ENCODE measurements around the gene PLEKHA6. TPM values are rescaled to one million over a fixed set of nuclear protein-coding genes. Genes with fewer than 3 reads are reported as not detected.
A peak's percentile ranks its signal among the peaks of the same experiment; 100 is the strongest.

PLEKHA6 gene
- total RNA-seq, 4 donors from 2014 or later = 4.3 to 13.2 (median 7.7) TPM

- in situ Hi-C loops (cut with MboI; ENCODE audit: low sequenced_read_pairs in 4 of 4) (no loop called here), intact Hi-C loops (cut with DNase I; ENCODE audit: low total_unique reads) (loop anchor here (2.0 kb wide), 1 partner anchor 37 kb away; no protein-coding TSS in a partner anchor)
- peak overlapping the region in 1 of 4 donors; percentile 90 for H3K27ac ChIP-seq
- ATAC-seq (no peak), DNase-seq (no peak)
- H3K4me1 ChIP-seq = peaks cover 16 to 26% of the 10 kb centered on the region in 2 donors
- no peaks in the 10 kb centered on the region for H3K9me3 ChIP-seq
- H3K27me3 ChIP-seq = peaks cover 0 to 5% (median 0%) of the 10 kb centered on the region in 3 donors
- TF ChIP-seq CTCF (IDR thresholded peaks at IDR 0.05 in 4 of 5, conservative IDR thresholded peaks at IDR 0.05 in 1 of 5) (no peak), POLR2A (IDR thresholded peaks at IDR 0.05) (no peak)
- H3K4me3 ChIP-seq = no peak overlapping the region
- H3K36me3 ChIP-seq = no peaks in the 10 kb centered on the region
These were observed 160.2 kb downstream of the PLEKHA6 start for GRCh38 chr1:204199579-204199978.

GRCh38 chr1:204198348-204199340, 161.1 kb downstream of the PLEKHA6 start:
- Histone ChIP-seq H3K27me3 (peaks cover 0 to 8% (median 0%) of the 10 kb centered on the region in 3 donors), H3K4me1 (peaks cover 16 to 26% of the 10 kb centered on the region in 2 donors), H3K27ac (peak overlapping the region in 3 of 4 donors; percentile 32 to 90 (median 48)), H3K4me3 (peak overlapping the region in 2 of 4 donors; percentile 20 to 31), H3K36me3 (no peaks in the 10 kb centered on the region), H3K9me3 (no peaks in the 10 kb centered on the region)
- intact Hi-C loops (cut with DNase I; ENCODE audit: low total_unique reads) (loop anchor here (2.0 kb wide), 1 partner anchor 36 kb away; no protein-coding TSS in a partner anchor), in situ Hi-C loops (cut with MboI; ENCODE audit: low sequenced_read_pairs in 4 of 4) (no loop called here)
- TF ChIP-seq POLR2A (IDR thresholded peaks at IDR 0.05) = no peak
- TF ChIP-seq CTCF (IDR thresholded peaks at IDR 0.05 in 4 of 5, conservative IDR thresholded peaks at IDR 0.05 in 1 of 5) = no peak
- ATAC-seq (peak; percentile 85 to 94), DNase-seq (peak; percentile 22 to 51)

- H3K27me3 ChIP-seq = peaks cover 0 to 14% (median 0%) of the 10 kb centered on the region in 3 donors
- in situ Hi-C loops (cut with MboI; ENCODE audit: low sequenced_read_pairs in 4 of 4) (no loop called here), intact Hi-C loops (cut with DNase I; ENCODE audit: low total_unique reads) (no loop called here)
- H3K4me1 ChIP-seq = peaks cover 16 to 26% of the 10 kb centered on the region in 2 donors
- no peak overlapping the region for H3K4me3 ChIP-seq
- TF ChIP-seq CTCF (IDR thresholded peaks at IDR 0.05 in 4 of 5, conservative IDR thresholded peaks at IDR 0.05 in 1 of 5) = no peak
- TF ChIP-seq POLR2A (IDR thresholded peaks at IDR 0.05) = no peak
- no peak overlapping the region for H3K27ac ChIP-seq
- no peaks in the 10 kb centered on the region for H3K9me3 ChIP-seq
- DNase-seq = no peak
- H3K36me3 ChIP-seq = no peaks in the 10 kb centered on the region
- no peak for ATAC-seq
These were observed 162.7 kb downstream of the PLEKHA6 start for GRCh38 chr1:204197068-204197467.

GRCh38 chr1:204196068-204196795, 163.5 kb downstream of the PLEKHA6 start, which contains the start of gene KISS1:
TSS of gene KISS1 (minus strand) at chr1:204196491. CDS start at chr1:204192876, 3,615 bp downstream.
- ATAC-seq (no peak), DNase-seq (no peak)
- in situ Hi-C loops (cut with MboI; ENCODE audit: low sequenced_read_pairs in 4 of 4) = no loop called here
- no peak within 1 kb of the TSS for H3K4me3 ChIP-seq
- TF ChIP-seq CTCF (IDR thresholded peaks at IDR 0.05 in 4 of 5, conservative IDR thresholded peaks at IDR 0.05 in 1 of 5) = no peak
- no peak for TF ChIP-seq POLR2A (IDR thresholded peaks at IDR 0.05)
- H3K27me3 ChIP-seq = peaks cover 0 to 14% (median 0%) of the 10 kb centered on the region in 3 donors
- peaks cover 16 to 31% of the 10 kb centered on the region in 2 donors for H3K4me1 ChIP-seq
- intact Hi-C loops (cut with DNase I; ENCODE audit: low total_unique reads) = no loop called here
- H3K36me3 ChIP-seq = no peaks in the 10 kb centered on the region
- H3K9me3 ChIP-seq = no peaks in the 10 kb centered on the region
- H3K27ac ChIP-seq = no peak within 1 kb of the TSS
